Activated T-helper 2 cell treated with anti-CD3 and anti-CD28 coated beads, Interferon-gamma antibody, Interleukin-2, Interleukin-4, amounts not matched to agents 10 μg/mL and 5 μg/mL and 100 μg/mL, durations not matched to agents 14 hours and 24 hours and 36 hours (primary cell): ENCODE measurements around the gene CALU. TPM values are rescaled to one million over a fixed set of nuclear protein-coding genes. Genes with fewer than 3 reads are reported as not detected.

Experiments
- DNase-seq: peaks from one replicate; pipeline ENCODE4 v3.0.0; 2021; ENCODE audit warnings: low spot score
- H3K27ac Mint-ChIP-seq: one replicate; pipeline ENCODE4 v1.8.0; 2021; ENCODE audit warnings: mixed read lengths
- H3K27me3 Mint-ChIP-seq: one replicate; pipeline ENCODE4 v1.8.0; 2021; ENCODE audit warnings: low read depth, mixed read lengths
- H3K36me3 Mint-ChIP-seq: one replicate; pipeline ENCODE4 v1.8.0; 2021; ENCODE audit warnings: low read depth, mixed read lengths
- H3K4me1 Mint-ChIP-seq: one replicate; pipeline ENCODE4 v1.8.0; 2021; ENCODE audit warnings: low read depth, mixed read lengths
- H3K4me3 Mint-ChIP-seq: one replicate; pipeline ENCODE4 v1.8.0; 2021; ENCODE audit warnings: low read depth, mild to moderate bottlenecking, moderate library complexity, mixed read lengths
- H3K9me3 Mint-ChIP-seq: one replicate; pipeline ENCODE4 v1.8.0; 2021; ENCODE audit warnings: mixed read lengths
- intact Hi-C: fragments of 100-400 bp; cut with micrococcal nuclease; formaldehyde crosslinking; loops from one replicate; pipeline ENCODE4 v1.15.1; 2023
- total RNA-seq: library from RNA; stranded (reverse); gene quantifications from 2 replicates; pipeline ENCODE4 v1.2.3, GENCODE V29; 2022

CALU gene
- total RNA-seq, 1 donor from 2014 or later, result 57.4 TPM

DNA sequence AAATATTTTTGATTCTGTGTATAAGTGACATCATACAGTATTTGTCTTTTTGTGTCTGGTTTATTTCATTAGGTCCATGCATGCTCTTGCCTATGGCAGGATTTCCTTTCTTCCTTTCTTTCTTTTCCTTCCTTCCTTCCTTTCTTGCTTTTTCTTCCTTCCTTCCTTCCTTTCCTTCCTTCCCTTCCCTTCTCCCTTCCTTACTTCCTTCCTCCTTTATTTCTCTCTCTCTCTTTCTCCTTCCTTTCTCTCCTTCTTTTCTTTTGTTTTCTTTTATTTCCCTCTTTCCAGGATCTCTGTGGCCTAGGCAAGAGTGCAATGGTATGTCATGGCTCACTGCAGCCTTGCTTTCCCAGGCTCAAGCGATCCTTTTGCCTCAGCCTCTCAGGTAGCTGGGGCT is 31.4 kb upstream of the CALU start:
- no peak for DNase-seq
- intact Hi-C loops, result no loop called here
- H3K4me3 Mint-ChIP-seq, result no peak overlapping the region
- H3K9me3 Mint-ChIP-seq, result no peaks in the 10 kb centered on the region
- H3K4me1 Mint-ChIP-seq, result no peaks in the 10 kb centered on the region
- H3K36me3 Mint-ChIP-seq, result no peaks in the 10 kb centered on the region
- H3K27me3 Mint-ChIP-seq, result peaks cover 26% of the 10 kb centered on the region
- no peak overlapping the region for H3K27ac Mint-ChIP-seq

DNA sequence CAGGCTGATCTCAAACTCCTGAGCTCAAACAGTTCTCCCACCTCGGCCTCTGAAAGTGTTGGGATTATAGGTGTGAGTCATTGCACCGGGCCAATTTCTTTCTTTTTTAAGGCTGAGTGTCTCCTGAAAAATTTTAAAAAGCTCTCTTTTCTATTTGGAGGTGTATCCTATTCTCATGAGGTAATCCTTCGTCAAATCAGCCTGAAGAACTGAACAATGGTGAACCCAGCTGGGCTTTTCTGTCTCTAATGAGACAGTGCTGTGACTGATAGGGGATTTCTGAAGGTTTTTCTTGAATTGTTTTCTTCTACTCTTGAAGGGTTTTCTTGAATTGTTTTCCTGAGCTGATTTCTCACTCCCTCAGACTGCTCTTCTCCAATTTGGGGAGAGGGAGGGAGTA is 30.9 kb upstream of the CALU start:
- H3K4me1 Mint-ChIP-seq, result no peaks in the 10 kb centered on the region
- no peak for DNase-seq
- H3K27ac Mint-ChIP-seq, result no peak overlapping the region
- no peaks in the 10 kb centered on the region for H3K36me3 Mint-ChIP-seq
- H3K27me3 Mint-ChIP-seq, result peaks cover 23% of the 10 kb centered on the region
- H3K4me3 Mint-ChIP-seq, result no peak overlapping the region
- H3K9me3 Mint-ChIP-seq, result no peaks in the 10 kb centered on the region
- intact Hi-C loops, result no loop called here

DNA sequence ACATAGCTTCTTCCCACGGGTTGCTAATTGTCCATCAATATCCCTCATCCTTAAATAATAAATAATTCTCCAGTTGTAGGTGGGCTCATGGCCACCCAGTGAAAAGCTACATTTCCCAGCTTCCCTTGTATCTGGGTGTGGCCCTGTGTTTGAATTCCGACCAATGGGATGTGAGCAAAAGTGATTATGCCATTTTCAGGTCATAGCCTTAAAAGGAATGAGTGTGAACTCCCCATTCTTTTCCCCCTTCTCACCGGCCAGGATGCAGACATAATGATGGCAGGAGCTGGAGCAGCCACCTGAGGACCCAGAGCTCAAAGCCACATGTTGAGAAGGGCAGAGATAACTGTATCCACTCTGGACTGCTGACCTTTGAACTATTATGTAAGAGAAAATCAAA is 30.3 kb upstream of the CALU start:
- intact Hi-C loops, result no loop called here
- Mint-ChIP-seq H3K27me3 (peaks cover 17% of the 10 kb centered on the region), H3K9me3 (no peaks in the 10 kb centered on the region), H3K4me3 (no peak overlapping the region), H3K27ac (no peak overlapping the region), H3K4me1 (no peaks in the 10 kb centered on the region), H3K36me3 (no peaks in the 10 kb centered on the region)
- no peak for DNase-seq

DNA sequence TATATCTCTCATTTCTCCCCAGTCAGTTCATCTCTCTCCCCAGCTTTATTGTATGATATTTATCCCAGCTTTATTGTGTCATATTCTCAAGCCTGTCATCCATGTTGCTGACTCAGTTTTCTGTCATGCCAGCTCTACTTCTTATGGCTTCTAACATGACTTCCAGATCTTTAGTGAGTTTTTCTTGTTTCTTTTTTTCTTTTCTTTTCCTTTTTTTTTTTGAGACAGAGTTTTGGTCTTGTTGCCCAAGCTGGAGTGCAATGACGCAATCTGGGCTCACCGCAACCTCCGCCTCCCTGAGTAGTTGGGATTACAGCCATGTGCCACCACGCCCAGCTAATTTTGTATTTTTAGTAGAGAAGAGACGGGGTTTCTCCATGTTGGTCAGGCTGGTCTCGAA is 28.7 kb upstream of the CALU start:
- intact Hi-C loops, result no loop called here
- no peak overlapping the region for H3K4me3 Mint-ChIP-seq
- no peaks in the 10 kb centered on the region for H3K9me3 Mint-ChIP-seq
- DNase-seq, result no peak
- no peaks in the 10 kb centered on the region for H3K4me1 Mint-ChIP-seq
- no peak overlapping the region for H3K27ac Mint-ChIP-seq
- no peaks in the 10 kb centered on the region for H3K36me3 Mint-ChIP-seq
- H3K27me3 Mint-ChIP-seq, result peaks cover 21% of the 10 kb centered on the region

DNA sequence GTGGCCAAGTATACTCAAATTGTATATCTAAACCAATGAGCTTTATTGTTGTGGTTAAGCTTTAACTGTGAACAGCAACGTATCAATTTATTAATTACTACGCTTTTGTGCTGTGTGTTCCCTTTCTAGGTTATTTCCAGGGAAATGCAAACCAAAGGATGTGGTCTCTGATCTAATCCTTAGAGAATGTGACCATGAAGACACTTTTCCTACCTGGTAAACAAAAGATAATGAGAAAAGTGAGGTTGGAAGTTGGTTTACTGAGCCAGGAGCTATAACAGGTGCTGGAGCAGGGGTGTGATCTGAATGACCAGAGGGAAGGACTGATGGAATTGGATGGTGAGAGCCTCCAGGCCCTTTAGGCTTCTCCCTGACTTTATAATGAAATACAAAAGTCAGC is 25.4 kb upstream of the CALU start:
- Mint-ChIP-seq H3K4me3 (no peak overlapping the region), H3K36me3 (no peaks in the 10 kb centered on the region), H3K27me3 (peaks cover 17% of the 10 kb centered on the region), H3K9me3 (no peaks in the 10 kb centered on the region), H3K4me1 (no peaks in the 10 kb centered on the region), H3K27ac (no peak overlapping the region)
- intact Hi-C loops, result no loop called here
- DNase-seq, result no peak

DNA sequence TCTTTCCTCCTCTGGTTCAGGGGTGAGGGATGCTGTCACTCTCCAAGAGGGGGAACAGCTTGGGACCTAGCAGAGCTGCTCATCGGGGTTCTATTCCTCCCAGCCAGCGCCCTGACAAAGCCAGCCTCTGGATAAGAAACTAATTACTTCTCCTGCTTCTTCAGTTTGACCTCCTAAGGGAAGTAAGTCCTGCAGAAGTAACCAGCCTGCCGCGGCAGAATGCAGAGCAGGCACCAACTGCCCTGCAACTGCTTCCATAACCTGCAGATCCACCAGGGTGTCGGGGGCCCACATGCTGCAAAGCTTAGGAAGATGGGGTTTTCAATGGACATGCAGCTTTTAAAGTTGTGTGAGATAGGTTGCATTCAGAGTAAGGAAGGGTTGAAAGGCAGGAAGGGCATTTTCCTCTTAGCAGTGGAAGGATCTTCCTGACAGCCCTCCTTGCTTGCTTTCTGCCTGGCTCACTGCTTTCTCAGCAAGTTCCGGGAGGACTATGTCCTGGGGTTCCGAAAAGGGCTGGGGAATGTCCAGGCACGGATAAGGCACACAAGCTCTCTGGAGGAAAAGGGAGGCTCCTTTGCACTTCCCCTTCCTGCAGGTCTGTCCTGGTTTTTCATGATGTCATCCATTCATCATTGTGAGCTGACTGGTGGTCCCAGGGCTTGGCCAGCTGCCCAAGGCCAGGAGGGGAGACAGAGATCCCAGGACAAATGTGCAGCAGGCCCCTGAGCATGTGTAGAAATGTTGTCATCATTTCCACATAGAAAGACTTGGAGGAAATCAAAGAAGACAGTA is 24.3 kb upstream of the CALU start:
- Mint-ChIP-seq H3K27me3 (peaks cover 17% of the 10 kb centered on the region), H3K9me3 (no peaks in the 10 kb centered on the region), H3K4me3 (no peak overlapping the region), H3K27ac (no peak overlapping the region), H3K36me3 (no peaks in the 10 kb centered on the region), H3K4me1 (peaks cover 3% of the 10 kb centered on the region)
- no peak for DNase-seq
- intact Hi-C loops, result no loop called here

DNA sequence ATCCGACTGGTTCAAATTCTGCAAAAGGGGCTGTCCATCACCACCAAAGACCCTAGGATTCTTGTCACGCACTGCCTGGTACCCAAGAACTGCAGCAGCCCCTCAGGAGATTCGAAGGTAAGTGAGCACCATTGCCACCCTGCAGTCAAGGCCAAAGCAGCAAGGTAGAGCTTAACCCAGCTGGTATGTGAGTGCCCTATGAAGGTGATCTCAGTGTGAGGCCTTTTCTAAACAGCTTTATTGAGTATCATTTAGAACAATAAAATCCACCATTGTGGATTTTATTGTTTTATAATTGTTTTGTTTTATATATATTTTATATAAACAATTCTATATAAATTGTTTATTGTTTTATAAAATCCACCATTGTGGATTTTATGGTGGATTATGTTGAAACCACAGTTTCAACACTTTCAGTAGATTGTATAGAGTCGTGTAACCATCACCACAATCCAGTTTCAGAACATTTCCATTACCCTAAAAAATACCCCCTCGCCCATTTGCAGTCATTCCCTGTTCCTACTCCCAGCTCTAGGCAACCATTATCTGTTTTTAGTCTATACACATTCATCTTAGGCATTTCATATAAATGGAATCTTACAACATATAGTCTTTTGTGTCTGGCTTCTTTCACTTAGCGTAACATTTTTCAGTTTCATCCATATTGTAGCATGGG is 20.1 kb upstream of the CALU start:
- H3K4me1 Mint-ChIP-seq, result peaks cover 3% of the 10 kb centered on the region
- H3K4me3 Mint-ChIP-seq, result no peak overlapping the region
- intact Hi-C loops, result no loop called here
- H3K27ac Mint-ChIP-seq, result no peak overlapping the region
- no peaks in the 10 kb centered on the region for H3K36me3 Mint-ChIP-seq
- DNase-seq, result no peak
- H3K27me3 Mint-ChIP-seq, result peaks cover 22% of the 10 kb centered on the region
- H3K9me3 Mint-ChIP-seq, result no peaks in the 10 kb centered on the region

DNA sequence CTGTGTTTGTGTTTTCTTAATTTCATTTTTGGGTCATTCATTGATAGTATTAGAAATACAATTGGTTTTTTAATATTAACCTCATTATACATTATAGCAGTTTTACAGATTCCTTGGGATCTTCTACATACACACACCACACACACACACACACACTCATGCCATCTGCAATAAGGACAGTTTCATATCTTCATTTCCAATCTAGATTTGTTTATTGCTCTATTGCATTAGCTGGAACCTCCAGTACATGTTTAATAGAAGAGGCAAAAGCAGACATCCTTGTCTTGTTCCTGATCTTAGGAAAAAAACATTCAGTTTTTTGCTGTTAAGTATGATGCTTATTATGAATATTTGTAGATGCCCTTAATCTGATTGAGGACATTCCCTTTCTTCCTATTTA is 17.8 kb upstream of the CALU start:
- peaks cover 3% of the 10 kb centered on the region for H3K4me1 Mint-ChIP-seq
- peaks cover 31% of the 10 kb centered on the region for H3K27me3 Mint-ChIP-seq
- intact Hi-C loops, result no loop called here
- no peaks in the 10 kb centered on the region for H3K9me3 Mint-ChIP-seq
- H3K27ac Mint-ChIP-seq, result no peak overlapping the region
- H3K36me3 Mint-ChIP-seq, result no peaks in the 10 kb centered on the region
- no peak for DNase-seq
- no peak overlapping the region for H3K4me3 Mint-ChIP-seq

DNA sequence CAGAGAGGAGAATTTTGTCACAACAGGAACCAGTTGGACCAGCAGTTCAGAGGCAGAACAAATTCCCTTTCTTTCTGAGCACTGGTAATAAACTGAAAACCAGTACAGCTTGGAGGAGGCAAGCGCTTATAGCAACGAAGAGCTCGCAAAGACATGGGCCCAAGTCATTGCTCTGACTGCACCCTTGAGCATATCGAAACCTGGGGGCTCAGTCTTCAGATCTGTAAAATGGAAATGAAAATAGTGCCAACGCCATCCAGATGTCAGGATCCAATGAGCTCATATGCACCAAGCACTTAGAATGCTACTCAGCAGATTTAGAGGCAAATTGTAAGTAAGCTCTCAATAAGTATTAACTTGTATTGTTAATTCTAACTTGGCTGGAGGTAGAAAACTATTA is 14.4 kb upstream of the CALU start:
- DNase-seq, result no peak
- intact Hi-C loops, result no loop called here
- no peaks in the 10 kb centered on the region for H3K9me3 Mint-ChIP-seq
- H3K36me3 Mint-ChIP-seq, result no peaks in the 10 kb centered on the region
- no peak overlapping the region for H3K27ac Mint-ChIP-seq
- H3K4me3 Mint-ChIP-seq, result no peak overlapping the region
- H3K4me1 Mint-ChIP-seq, result no peaks in the 10 kb centered on the region
- peaks cover 26% of the 10 kb centered on the region for H3K27me3 Mint-ChIP-seq

DNA sequence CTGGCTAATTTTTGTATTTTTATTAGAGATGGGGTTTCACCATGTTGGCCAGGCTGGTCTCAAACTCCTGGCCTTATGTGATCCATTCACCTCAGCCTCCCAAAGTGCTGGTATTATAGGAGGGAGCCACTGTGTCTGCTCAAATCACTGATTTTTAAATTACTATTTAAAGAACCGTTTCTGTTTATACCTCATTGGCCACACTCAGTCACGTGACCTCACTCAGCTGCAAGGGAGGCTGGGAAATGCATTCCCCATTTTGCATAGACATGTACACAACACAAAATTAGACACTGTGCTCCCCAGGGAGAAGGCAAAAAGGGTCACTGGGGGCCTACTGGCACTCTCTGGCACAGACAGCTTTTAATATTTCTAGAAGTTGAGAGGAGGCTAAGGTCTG is 13.6 kb upstream of the CALU start:
- Mint-ChIP-seq H3K27me3 (peaks cover 26% of the 10 kb centered on the region), H3K4me1 (no peaks in the 10 kb centered on the region), H3K27ac (no peak overlapping the region), H3K36me3 (no peaks in the 10 kb centered on the region), H3K9me3 (no peaks in the 10 kb centered on the region), H3K4me3 (no peak overlapping the region)
- intact Hi-C loops, result no loop called here
- DNase-seq, result no peak

DNA sequence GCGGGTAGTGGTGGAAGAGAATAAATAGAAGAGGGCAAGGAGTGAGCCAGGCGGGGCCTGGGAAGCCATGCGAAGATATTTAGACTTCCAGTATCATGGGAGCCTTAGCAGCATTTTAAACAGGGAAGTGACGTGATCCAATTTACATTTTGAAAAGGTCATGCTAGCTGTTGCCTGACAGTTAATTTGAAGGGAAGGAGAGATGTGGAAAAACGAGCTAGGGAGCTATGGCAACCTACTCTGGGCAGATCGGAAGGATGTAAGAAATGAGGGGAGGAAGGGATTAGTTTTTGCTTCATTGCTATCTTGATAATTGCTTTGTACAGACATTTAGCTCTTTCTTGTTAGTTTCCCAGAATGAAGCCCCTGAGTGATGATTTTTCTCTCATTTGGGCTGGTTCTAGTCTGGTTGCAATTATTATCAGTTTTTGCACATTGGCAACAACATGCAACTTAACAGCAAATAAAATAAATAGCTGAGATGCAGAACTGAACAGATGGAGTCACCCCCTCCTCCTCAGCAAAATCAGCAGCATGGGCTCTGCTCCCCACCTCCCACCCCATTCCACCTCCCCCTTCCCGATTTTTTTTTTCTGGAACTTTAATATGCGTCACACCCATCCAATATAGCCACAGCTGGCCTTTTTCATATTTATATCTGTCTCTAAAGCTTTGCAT is 13.0 kb upstream of the CALU start:
- no peaks in the 10 kb centered on the region for H3K36me3 Mint-ChIP-seq
- no peak overlapping the region for H3K27ac Mint-ChIP-seq
- intact Hi-C loops, result no loop called here
- DNase-seq, result no peak
- no peaks in the 10 kb centered on the region for H3K9me3 Mint-ChIP-seq
- no peaks in the 10 kb centered on the region for H3K4me1 Mint-ChIP-seq
- peaks cover 25% of the 10 kb centered on the region for H3K27me3 Mint-ChIP-seq
- H3K4me3 Mint-ChIP-seq, result no peak overlapping the region

DNA sequence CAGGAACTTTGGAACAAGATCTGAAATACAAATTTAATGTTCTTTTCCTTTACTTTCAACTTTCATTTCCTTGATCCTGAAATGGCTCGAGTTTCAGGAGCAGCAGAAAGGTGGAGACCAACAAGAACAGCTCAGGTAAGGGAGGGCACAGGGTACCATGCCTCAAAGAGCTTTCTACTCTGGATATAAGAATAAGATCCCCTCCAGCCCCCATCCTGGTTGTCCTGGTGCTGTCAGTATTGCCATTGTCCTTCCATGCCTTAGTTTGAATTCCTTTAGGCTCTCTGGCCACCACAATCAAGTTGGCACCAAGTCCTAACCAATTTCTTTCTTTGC is 12.5 kb upstream of the CALU start:
- Mint-ChIP-seq H3K27ac (no peak overlapping the region), H3K27me3 (peaks cover 25% of the 10 kb centered on the region), H3K4me1 (no peaks in the 10 kb centered on the region), H3K4me3 (no peak overlapping the region), H3K36me3 (no peaks in the 10 kb centered on the region), H3K9me3 (no peaks in the 10 kb centered on the region)
- intact Hi-C loops, result no loop called here
- DNase-seq, result no peak

DNA sequence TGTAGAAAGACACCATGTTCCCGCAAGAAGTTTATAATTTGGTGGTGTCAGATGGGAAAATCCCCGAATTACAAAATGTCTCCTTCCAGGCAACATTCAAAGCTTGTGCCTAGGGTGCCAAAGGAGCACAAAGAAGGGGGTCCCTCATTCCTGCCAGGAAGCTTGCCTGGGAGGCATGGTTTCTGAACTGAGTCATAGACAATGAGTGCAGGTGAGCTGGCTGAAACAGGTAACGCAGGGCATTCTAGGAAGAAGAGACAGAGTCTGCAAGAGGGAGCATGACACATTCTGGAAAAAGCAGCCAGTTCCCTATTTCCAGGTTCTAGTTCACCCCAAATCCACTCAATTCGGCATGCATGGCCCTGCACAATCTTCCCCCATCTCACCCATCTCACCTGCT is 11.9 kb upstream of the CALU start:
- Mint-ChIP-seq H3K27me3 (peaks cover 25% of the 10 kb centered on the region), H3K4me1 (no peaks in the 10 kb centered on the region), H3K4me3 (no peak overlapping the region), H3K9me3 (no peaks in the 10 kb centered on the region), H3K27ac (no peak overlapping the region), H3K36me3 (no peaks in the 10 kb centered on the region)
- intact Hi-C loops, result no loop called here
- no peak for DNase-seq
